K562 (cell line): ENCODE results near the gene NFE2. TPM values are rescaled to one million over a fixed set of nuclear protein-coding genes. Genes with fewer than 3 reads are reported as not detected.

Source experiments
- ARID1B ChIP-seq: fragments of 450-650 bp; IDR thresholded peaks from 2 replicates; pipeline ENCODE4 v1.6.1; 2016; ENCODE audit warnings: antibody characterized with exemption, mild to moderate bottlenecking, inconsistent platforms
- BCL6 ChIP-seq: fragments of 250-450 bp; sonication (Bioruptor Pico); IDR thresholded peaks from 2 replicates; pipeline ENCODE4 v1.4.0; 2020
- C11orf30 ChIP-seq: fragments of 450-650 bp; IDR thresholded peaks from 2 replicates; pipeline ENCODE4 v1.6.1; 2016; ENCODE audit warnings: low read depth, mild to moderate bottlenecking
- CC2D1A ChIP-seq: fragments of 450-650 bp; IDR thresholded peaks from 2 replicates; pipeline ENCODE4 v1.6.1; 2017; ENCODE audit warnings: mild to moderate bottlenecking
- CHD2 ChIP-seq: IDR thresholded peaks from 2 replicates; pipeline ENCODE4 v1.6.1; 2011; ENCODE audit warnings: low read depth, low read length
- ETV5 ChIP-seq: sonication (generic); formaldehyde crosslinking; IDR thresholded peaks from 2 replicates; pipeline ENCODE4 v1.4.0; 2020; ENCODE audit warnings: low read depth, mild to moderate bottlenecking, missing genetic modification reagents
- FIP1L1 ChIP-seq: fragments of 200-400 bp; formaldehyde crosslinking; IDR thresholded peaks from 2 replicates; pipeline ENCODE4 v1.6.1; 2018; ENCODE audit warnings: mild to moderate bottlenecking, low read depth, low read length; ENCODE audit not compliant: poor library complexity, severe bottlenecking
- ID3 ChIP-seq, 2 experiments: fragments of 250-450 bp in 1 of 2; fragments of 450-650 bp in 1 of 2; sonication (Bioruptor Pico) in 1 of 2; IDR thresholded peaks; 2 replicates each; pipeline versions ENCODE4 v1.6.1 to v1.8.0; 2016 to 2021; ENCODE audit warnings: mild to moderate bottlenecking in 2 of 2, moderate library complexity in 2 of 2, missing compliant biosample characterization in 1 of 2, missing genetic modification characterization in 1 of 2
- KLF13 ChIP-seq: fragments of 450-650 bp; IDR thresholded peaks from 2 replicates; pipeline ENCODE4 v1.6.1; 2016; ENCODE audit warnings: missing genetic modification characterization, low read depth, mild to moderate bottlenecking, missing compliant biosample characterization, moderate library complexity, borderline replicate concordance
- LARP7 ChIP-seq: fragments of 450-650 bp; IDR thresholded peaks from 2 replicates; pipeline ENCODE4 v1.6.1; 2016
- MYC ChIP-seq, 2 experiments: fragments of 250-450 bp in 1 of 2; sonication (Bioruptor Pico) in 1 of 2; IDR thresholded peaks; 2 replicates each; pipeline versions ENCODE4 v1.5.1 to v1.6.1; 2012 to 2021; ENCODE audit warnings: low read depth in 2 of 2, borderline replicate concordance in 1 of 2, improper control_type of control experiment in 1 of 2, low read length in 1 of 2, mild to moderate bottlenecking in 1 of 2, moderate library complexity in 1 of 2
- PCBP1 ChIP-seq: fragments of 200-400 bp; formaldehyde crosslinking; IDR thresholded peaks from 2 replicates; pipeline ENCODE4 v1.6.1; 2018; ENCODE audit warnings: mild to moderate bottlenecking, low read depth, low read length; ENCODE audit not compliant: poor library complexity, severe bottlenecking
- PHB ChIP-seq: fragments of 250-450 bp; sonication (Bioruptor Pico); IDR thresholded peaks from 2 replicates; pipeline ENCODE4 v1.5.0; 2021
- RAD21 ChIP-seq, 2 experiments: fragments of 250-450 bp in 1 of 2; fragments of 450-650 bp in 1 of 2; sonication (Bioruptor Pico) in 1 of 2; formaldehyde crosslinking in 1 of 2; IDR thresholded peaks in 1 of 2; conservative IDR thresholded peaks in 1 of 2; 2 replicates each; pipeline versions ENCODE4 v1.4.0 to v1.8.0; 2020 to 2022; ENCODE audit warnings: mild to moderate bottlenecking in 2 of 2, moderate library complexity in 1 of 2
- RB1 ChIP-seq: fragments of 450-650 bp; IDR thresholded peaks from 2 replicates; pipeline ENCODE4 v1.6.1; 2017; ENCODE audit warnings: low read depth, mild to moderate bottlenecking
- SRF ChIP-seq, 2 experiments: fragments of 250-450, 450-650 bp in 1 of 2; sonication (Bioruptor Pico) in 1 of 2; sonication (generic) in 1 of 2; formaldehyde crosslinking; IDR thresholded peaks; 2 replicates each; pipeline versions ENCODE4 v1.5.0 to v1.5.1; 2020 to 2022; ENCODE audit warnings: mild to moderate bottlenecking in 1 of 2, missing genetic modification reagents in 1 of 2
- TCFL5 ChIP-seq: fragments of 250-450 bp; sonication (Bioruptor Pico); conservative IDR thresholded peaks from 2 replicates; pipeline ENCODE4 v1.6.1; 2021; ENCODE audit warnings: mild to moderate bottlenecking, moderate library complexity, matching md5 sums
- TEAD4 ChIP-seq, 2 experiments: sonication (generic) in 1 of 2; formaldehyde crosslinking in 1 of 2; IDR thresholded peaks; 2 replicates each; pipeline versions ENCODE4 v1.6.1 to v1.8.0; 2012 to 2022; ENCODE audit warnings: borderline replicate concordance in 1 of 2, inconsistent platforms in 1 of 2, low read length in 1 of 2, mild to moderate bottlenecking in 1 of 2, missing genetic modification reagents in 1 of 2
- ZKSCAN1 ChIP-seq: fragments of 150-350 bp; IDR thresholded peaks from 2 replicates; pipeline ENCODE4 v1.6.1; 2016; ENCODE audit warnings: low read depth, low read length
- ZNF184 ChIP-seq: sonication (generic); formaldehyde crosslinking; IDR thresholded peaks from 2 replicates; pipeline ENCODE4 v1.5.0; 2020; ENCODE audit warnings: missing genetic modification reagents
- ZNF274 ChIP-seq: IDR thresholded peaks from 2 replicates; pipeline ENCODE4 v1.6.1; 2011; ENCODE audit warnings: low read depth, mild to moderate bottlenecking, low read length, moderate library complexity, borderline replicate concordance
- ZNF583 ChIP-seq: fragments of 250-450 bp; sonication (Bioruptor Pico); IDR thresholded peaks from 2 replicates; pipeline ENCODE4 v1.4.0; 2020
- ZNF668 ChIP-seq: fragments of 250-450 bp; sonication (Bioruptor Pico); IDR thresholded peaks from 2 replicates; pipeline ENCODE4 v1.8.0; 2022; ENCODE audit warnings: mild to moderate bottlenecking, inconsistent platforms
- polyA plus RNA-seq, 8 experiments: library from polyadenylated mRNA; depleted of rRNA in 4 of 8; stranded (reverse) in 5 of 8; unstranded in 3 of 8; fragments of >200 nt; fragmentation: Nextera tagmentation in 2 of 8; fragmentation: Illumina TruSeq in 1 of 8; extraction: Ambion mirVana in 2 of 8; extraction: Trizol in 1 of 8; gene quantifications; 2 replicates each; pipeline versions ENCODE4 v1.2.1 to v1.2.3, GENCODE V29; 2011 to 2014; ENCODE audit warnings: inconsistent platforms in 1 of 8, missing spikeins in 1 of 8
- total RNA-seq, 7 experiments: library from RNA; depleted of rRNA in 6 of 7; stranded (reverse); fragments of >200 nt in 6 of 7; fragmentation: Illumina TruSeq in 2 of 7; extraction: Trizol in 2 of 7; gene quantifications; 2 replicates each; pipeline versions ENCODE4 v1.2.1 to v1.2.3, GENCODE V29; 2011 to 2021; ENCODE audit warnings: low replicate concordance in 1 of 7
- TF ChIP-seq, protein P1 (sequence below): fragments of 250-450 bp; sonication (Bioruptor Pico); IDR thresholded peaks from 2 replicates; pipeline ENCODE4 v1.8.0; 2022; ENCODE audit warnings: inconsistent platforms, mild to moderate bottlenecking, moderate library complexity, borderline replicate concordance
- TF ChIP-seq, protein P2 (sequence below): sonication (generic); formaldehyde crosslinking; IDR thresholded peaks from 2 replicates; pipeline ENCODE4 v1.8.1; 2022; ENCODE audit warnings: missing genetic modification reagents

Gene NFE2
- total and polyA plus RNA-seq, 9 of the 15 experiments (the other 6 are each of a cell fraction or from before 2014, with no cell fraction given) = 12.3 to 282 (median 208) TPM

DNA sequence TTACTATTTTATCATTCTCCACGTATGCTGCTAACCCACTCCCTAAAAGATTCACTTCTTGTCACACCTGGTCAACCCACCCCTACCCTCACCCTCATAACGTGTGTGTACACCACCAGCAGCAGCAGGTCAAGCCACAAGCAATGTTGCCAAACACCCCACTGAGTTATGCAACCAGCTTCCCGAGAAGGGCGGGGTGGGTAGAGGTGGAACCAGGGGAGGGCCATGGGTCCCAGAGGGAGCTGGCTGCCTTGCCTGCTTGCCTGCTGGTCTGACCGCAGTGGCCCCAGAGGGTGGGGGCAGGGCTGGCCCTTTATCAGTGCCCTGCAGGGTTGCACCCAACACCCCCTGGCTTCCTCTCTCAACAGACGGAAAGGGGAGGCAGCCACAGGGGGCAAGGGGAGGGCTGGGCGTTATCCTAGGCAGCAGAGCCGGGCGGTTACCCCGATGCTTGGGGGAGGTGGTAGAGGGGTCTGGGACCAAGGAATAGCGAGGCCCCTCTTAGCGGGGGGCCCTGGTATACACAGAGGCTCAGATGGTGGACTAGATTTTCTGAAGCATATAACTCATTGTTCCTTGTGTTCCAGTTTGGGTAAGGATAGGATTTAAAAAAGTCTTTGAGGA lies 3.5 kb upstream of the NFE2 start (continued):
- TF ChIP-seq MYC (IDR thresholded peaks at IDR 0.05; ENCODE audit: low read depth, low read length) (peak; percentile 77), MYC (CRISPR knock-in tag; IDR thresholded peaks at IDR 0.05; ENCODE audit: borderline replicate concordance, low read depth) (no peak), FIP1L1 (peak; percentile 62), PCBP1 (peak; percentile 98), ETV5 (peak; percentile 98), C11orf30 (no peak), ZNF583 (peak; percentile 87), ZNF184 (CRISPR knock-in tag) (no peak), SRF (CRISPR knock-in tag; IDR thresholded peaks at IDR 0.05) (peak in 1 of 2 experiments; percentile 28; a peak in 1 of 4 replicates), CC2D1A (peak; percentile 96), ZNF274 (peak; percentile 79; the same call in 1 of the 2 replicates), ZKSCAN1 (peak; percentile 91), TCFL5 (CRISPR knock-in tag) (0 out of 2 replicates have a peak, but pooled peaks have one; percentile 47), BCL6 (peak; percentile 68; the same call in 1 of the 2 replicates), KLF13 (peak; percentile 61; the same call in 1 of the 2 replicates), ARID1B (peak; percentile 99), TEAD4 (IDR thresholded peaks at IDR 0.05; ENCODE audit: low read length) (peak; percentile 98), TEAD4 (CRISPR knock-in tag; IDR thresholded peaks at IDR 0.05; ENCODE audit: borderline replicate concordance) (no peak), CHD2 (peak; percentile 83), RAD21 (CRISPR knock-in tag; conservative IDR thresholded peaks at IDR 0.05 in 1 of 2, IDR thresholded peaks at IDR 0.05 in 1 of 2) (peak in 1 of 2 experiments; percentile 44; a peak in 1 of 4 replicates), LARP7 (peak; percentile 52; the same call in 1 of the 2 replicates), PHB (CRISPR knock-in tag) (no peak), ZNF668 (CRISPR knock-in tag) (no peak), ID3 (CRISPR knock-in tag; IDR thresholded peaks at IDR 0.05) (no peak), ID3 (tag; IDR thresholded peaks at IDR 0.05) (peak; percentile 91), RB1 (peak; percentile 58; the same call in 1 of the 2 replicates)
- TF ChIP-seq, protein P1, sequence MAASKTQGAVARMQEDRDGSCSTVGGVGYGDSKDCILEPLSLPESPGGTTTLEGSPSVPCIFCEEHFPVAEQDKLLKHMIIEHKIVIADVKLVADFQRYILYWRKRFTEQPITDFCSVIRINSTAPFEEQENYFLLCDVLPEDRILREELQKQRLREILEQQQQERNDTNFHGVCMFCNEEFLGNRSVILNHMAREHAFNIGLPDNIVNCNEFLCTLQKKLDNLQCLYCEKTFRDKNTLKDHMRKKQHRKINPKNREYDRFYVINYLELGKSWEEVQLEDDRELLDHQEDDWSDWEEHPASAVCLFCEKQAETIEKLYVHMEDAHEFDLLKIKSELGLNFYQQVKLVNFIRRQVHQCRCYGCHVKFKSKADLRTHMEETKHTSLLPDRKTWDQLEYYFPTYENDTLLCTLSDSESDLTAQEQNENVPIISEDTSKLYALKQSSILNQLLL = no peak
- TF ChIP-seq, protein P2, sequence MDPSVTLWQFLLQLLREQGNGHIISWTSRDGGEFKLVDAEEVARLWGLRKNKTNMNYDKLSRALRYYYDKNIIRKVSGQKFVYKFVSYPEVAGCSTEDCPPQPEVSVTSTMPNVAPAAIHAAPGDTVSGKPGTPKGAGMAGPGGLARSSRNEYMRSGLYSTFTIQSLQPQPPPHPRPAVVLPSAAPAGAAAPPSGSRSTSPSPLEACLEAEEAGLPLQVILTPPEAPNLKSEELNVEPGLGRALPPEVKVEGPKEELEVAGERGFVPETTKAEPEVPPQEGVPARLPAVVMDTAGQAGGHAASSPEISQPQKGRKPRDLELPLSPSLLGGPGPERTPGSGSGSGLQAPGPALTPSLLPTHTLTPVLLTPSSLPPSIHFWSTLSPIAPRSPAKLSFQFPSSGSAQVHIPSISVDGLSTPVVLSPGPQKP (CRISPR knock-in tag) = no peak
